ENCODE measurements around the gene ERN2. TPM values are rescaled to one million over a fixed set of nuclear protein-coding genes. Genes with fewer than 3 reads are reported as not detected.

The ERN2 gene
- total and polyA plus RNA-seq, 2 of the 13 experiments (the other 11 are each of a cell fraction or from before 2014, with no cell fraction given) = 2.2 to 3.5 TPM

- TF ChIP-seq TRIM24 (CRISPR knock-in tag; IDR thresholded peaks at IDR 0.05) (no peak), HOXA3 (CRISPR knock-in tag; IDR thresholded peaks at IDR 0.05) (peak; percentile 52), ARID4A (CRISPR knock-in tag; IDR thresholded peaks at IDR 0.05; ENCODE audit: borderline replicate concordance) (peak; percentile 80), ZBTB3 (CRISPR knock-in tag; IDR thresholded peaks at IDR 0.05; ENCODE audit: borderline replicate concordance, low read depth) (no peak), ZNF101 (CRISPR knock-in tag; IDR thresholded peaks at IDR 0.05; ENCODE audit: borderline replicate concordance, low read depth) (no peak), ZNF569 (CRISPR knock-in tag; IDR thresholded peaks at IDR 0.05; ENCODE audit: borderline replicate concordance) (0 out of 2 replicates have a peak, but pooled peaks have one; percentile 41), PITX1 (CRISPR knock-in tag; IDR thresholded peaks at IDR 0.05) (peak; percentile 22), ETV5 (CRISPR knock-in tag; IDR thresholded peaks at IDR 0.05; ENCODE audit: borderline replicate concordance) (no peak; the same call in 1 of the 2 replicates), KAT7 (CRISPR knock-in tag; IDR thresholded peaks at IDR 0.05; ENCODE audit: borderline replicate concordance) (peak; percentile 76; the same call in 1 of the 2 replicates), ZNF484 (CRISPR knock-in tag; IDR thresholded peaks at IDR 0.05; ENCODE audit: borderline replicate concordance, low read depth) (no peak), ZBTB7B (CRISPR knock-in tag; IDR thresholded peaks at IDR 0.05) (0 out of 2 replicates have a peak, but pooled peaks have one; percentile 53), MLXIP (CRISPR knock-in tag; IDR thresholded peaks at IDR 0.05; ENCODE audit: borderline replicate concordance) (no peak), MYNN (CRISPR knock-in tag; IDR thresholded peaks at IDR 0.05; ENCODE audit: low read depth) (no peak), SNAPC4 (CRISPR knock-in tag; IDR thresholded peaks at IDR 0.05) (peak; percentile 70; the same call in 1 of the 2 replicates)
Measured at GRCh38 chr16:23694644-23695373, 18.2 kb downstream of the ERN2 start (continued).

Data from HepG2 (cell line).